Islet precursor cell (in vitro differentiated cells): ENCODE results near the gene TBX21.
"Not testable (repeated sequence)": the region's sequence is repeated elsewhere in the genome, so short reads cannot be mapped to it uniquely, and the experiment has no call there.

Experiments
- DNase-seq: peaks from one replicate; pipeline ENCODE4 v3.0.0-alpha.2; 2018

The TBX21 gene

DNA sequence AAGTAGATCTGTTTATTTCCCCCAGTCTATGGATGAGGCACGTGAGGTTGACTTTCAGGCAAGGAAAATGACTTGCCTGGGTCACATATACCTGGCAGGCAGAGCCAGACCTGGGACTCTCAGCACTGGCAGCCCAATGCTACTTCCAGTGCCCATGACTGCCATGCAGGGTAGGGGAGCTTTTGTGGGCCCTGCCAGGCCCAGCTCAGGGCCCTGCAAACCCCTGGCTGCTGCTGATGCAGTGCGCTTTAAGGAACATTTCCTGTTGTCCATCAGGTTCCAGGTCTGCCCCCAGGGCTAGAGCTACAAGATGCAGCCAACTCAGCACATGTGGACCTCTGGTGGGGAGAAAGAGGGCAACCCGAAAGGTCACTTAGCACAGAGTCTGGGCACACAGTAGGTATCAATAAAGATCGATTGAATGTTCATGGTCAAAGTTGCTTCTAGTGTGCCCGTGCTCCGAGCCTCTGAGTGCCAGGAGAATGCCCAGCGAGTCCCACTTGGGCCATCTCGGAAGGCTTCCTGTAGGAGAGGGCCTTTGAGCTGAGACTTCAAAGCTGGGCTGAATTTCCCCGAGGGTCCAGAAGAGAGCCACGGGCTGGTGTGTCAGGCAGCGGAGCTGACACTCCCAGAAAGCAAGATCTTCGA lies 513 bp upstream of the TBX21 start:
- peak; percentile 74 for DNase-seq

DNA sequence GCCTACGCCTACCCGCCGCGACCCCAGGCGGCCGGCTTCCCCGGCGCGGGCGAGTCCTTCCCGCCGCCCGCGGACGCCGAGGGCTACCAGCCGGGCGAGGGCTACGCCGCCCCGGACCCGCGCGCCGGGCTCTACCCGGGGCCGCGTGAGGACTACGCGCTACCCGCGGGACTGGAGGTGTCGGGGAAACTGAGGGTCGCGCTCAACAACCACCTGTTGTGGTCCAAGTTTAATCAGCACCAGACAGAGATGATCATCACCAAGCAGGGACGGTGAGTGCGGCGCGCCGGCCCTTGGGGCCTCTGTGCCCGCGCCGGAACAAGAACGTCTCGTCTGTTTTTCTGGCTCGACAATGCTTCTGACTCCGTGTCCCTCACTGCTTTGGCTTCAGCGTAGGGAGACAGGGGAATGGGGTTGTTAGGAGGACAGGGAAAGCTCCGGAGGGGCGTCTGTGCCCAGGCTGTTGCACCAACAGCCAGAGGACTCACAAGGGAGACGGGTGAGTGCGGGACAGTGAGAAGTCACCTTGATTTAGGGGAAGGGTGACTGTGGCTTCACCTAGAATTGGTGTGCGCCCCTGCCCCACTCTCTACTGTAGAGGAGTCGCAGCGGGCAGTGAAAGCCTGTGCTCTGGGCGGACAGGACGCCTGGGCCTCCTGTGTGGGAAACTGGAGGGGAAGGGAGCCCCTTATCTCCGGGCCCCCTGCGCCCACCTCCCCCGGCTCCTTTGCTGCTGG lies 806 bp downstream of the TBX21 start:
- peak; percentile 64 for DNase-seq

DNA sequence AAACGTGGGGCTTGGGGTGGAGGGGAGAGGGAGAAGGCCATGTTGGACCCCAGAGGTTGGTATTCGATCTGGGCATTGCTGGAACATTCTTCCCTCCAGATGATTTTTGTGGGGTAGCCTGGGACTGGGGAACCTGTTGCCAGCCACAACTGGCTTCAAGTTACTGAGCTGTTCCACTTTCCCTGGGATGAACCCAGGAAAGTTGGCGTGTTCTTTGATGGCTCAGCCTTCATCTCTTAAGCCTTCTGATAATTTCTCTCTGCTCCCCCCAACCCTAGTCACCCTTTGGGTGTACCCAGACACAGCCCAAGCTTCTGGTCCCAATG lies 2.1 kb downstream of the TBX21 start:
- DNase-seq: no peak

DNA sequence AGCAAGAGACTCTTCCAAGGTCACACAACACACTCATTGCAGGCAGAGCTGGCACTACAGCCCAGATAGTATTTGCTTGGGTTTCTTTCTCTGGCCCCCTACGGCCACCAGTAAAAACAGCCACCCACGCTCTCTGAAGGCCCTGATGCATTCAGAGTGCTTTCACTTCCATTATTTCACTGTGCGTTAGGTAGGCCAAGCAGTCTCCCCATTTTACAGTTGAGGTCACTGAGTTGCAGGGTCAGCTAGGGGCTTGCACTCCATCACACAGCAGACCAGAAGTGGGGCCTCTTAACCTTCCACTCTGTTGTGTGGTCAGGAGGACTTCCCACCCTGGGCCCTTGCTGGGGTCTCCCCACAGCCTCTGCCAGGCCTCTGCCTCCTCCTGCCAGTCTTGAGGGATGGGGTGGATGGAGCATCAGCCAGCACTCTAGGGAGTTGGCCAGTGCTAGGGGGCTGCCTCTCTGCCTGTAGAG lies 2.5 kb downstream of the TBX21 start:
- peak; percentile 53 for DNase-seq

DNA sequence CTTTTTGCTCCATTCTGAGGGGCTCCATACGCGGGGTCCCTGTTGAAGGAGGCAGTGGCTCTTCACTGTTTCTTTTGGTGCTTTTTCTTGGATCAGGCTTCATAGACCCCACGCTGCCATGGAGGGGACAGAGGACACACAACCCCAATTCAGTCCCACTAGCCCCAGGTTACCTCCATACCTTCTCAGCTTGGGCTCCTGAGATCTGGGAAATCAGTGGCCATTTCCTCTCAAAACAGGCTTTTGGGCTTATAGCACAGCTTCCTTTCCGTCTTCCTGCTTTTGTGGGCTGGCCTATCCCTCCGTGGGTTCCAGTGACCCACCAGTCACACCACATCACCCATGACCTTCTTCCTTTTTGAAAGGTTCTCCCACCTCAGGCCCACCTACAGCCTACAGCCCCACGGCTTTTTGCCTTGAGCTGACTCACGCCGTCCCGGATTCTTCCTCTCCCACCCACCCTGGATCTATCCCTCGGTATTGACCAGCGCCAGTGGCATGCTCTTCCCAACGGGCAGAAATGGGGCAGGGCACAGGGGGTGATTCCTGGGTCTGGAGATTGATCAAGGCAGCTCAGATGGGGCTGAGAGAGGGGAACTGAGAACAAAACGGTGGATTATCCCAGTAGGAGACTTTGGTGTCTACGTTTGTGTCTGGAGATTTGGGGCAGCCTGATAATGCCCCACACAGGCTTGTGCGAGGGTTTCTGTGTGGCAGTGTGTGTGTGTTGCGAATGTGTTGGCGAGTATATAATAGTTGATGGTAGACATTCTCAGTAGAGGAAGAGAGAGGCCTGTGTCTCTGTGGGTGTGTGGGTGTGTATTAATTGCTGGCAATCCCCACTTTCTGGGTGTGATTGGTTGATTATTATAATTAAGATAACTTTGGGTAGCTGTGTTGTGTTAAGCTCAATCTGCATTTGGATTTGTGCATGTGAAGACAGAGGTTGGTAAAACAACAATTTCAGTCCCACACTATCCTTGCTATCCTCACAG lies 3.8 kb downstream of the TBX21 start:
- peak; percentile 45 for DNase-seq

DNA sequence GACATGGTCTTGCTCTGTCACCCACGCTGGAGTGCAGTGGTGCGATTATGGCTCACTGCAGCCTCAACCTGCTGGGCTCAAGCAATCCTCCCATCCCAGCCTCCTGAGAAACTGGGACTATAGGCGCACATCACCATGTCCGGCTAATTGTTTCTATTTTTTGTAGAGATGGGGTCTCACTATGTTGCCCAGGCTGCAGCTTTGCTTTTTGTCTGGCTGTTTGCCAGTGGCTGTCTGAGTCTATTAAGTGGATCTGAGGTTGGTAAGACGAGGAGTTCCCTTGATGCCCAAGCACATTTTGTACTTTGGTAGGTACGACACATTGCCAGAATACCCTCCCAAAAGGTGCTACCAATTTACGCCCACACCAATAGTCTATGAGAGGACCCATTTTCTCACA lies 5.1 kb downstream of the TBX21 start:
- no peak for DNase-seq

DNA sequence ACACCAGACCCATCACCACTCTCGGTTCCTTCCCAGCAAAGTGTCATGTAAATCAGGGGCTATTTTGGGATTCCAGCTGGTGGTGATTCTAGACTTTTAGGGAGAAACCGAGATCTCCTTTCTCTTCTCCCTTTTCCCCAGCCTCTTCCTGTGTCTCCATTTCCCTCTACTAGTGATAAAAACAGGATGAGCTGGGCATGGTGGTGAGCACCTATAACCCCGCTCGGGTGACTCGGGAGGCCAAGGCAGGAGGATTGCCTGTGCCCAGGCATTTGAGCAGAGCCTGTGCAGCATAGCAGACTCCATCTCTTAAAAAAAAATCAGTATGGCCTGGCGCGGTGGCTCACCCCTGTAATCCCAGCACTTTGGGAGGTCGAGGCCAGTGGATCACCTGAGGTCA lies 6.1 kb downstream of the TBX21 start:
- peak; percentile 49 for DNase-seq

DNA sequence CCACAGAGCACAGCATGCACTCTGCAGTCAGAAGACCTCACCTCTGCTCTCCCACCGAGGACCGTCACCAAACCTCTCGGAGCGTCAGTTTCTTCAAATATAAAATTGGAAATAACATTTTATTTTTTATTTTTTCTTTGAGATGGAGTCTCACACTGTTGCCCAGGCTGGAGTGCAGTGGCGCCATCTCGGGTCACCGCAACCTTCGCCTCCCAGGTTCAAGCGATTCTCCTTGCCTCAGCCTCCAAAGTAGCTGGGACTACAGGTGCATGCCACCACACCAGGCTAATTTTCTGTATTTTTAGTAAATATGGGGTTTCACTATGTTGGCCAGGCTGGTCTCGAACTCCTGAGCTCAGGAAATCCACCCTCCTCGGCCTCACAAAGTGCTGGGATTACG lies 6.9 kb downstream of the TBX21 start:
- not testable (repeated sequence) for DNase-seq

DNA sequence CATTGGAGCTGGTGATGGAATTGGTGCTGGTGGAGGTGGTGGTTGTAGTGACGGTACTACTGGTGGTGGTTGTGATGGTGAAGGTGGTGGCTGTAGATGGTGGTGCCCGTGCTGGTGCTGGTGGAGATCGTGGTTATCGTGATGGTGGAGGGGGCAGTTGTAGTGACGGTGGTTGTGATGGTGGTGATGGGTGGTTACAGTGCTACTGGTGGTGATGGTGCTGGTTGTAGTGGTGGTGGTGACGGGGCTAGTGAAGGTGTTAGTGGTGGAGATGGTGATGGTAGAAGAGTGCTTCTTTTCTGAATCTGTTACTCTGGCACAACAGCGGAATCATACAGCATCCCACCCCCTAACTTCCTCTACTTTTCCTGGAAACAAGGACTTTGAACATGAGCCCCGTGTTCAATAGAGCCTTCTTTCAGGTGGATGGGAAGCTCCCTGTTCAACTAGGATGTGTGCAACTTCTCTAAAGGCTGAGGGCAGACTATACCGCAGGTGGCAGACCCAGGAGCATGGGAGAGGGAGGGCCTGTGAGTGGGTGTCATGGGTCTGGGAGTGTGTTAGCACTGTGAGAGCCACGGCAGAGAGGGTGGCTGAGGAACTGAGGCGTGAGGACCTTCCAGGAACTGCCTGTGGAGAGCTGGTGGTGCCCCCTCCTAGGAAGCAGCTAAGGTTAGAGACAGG lies 8.2 kb downstream of the TBX21 start:
- peak; percentile 49 for DNase-seq

DNA sequence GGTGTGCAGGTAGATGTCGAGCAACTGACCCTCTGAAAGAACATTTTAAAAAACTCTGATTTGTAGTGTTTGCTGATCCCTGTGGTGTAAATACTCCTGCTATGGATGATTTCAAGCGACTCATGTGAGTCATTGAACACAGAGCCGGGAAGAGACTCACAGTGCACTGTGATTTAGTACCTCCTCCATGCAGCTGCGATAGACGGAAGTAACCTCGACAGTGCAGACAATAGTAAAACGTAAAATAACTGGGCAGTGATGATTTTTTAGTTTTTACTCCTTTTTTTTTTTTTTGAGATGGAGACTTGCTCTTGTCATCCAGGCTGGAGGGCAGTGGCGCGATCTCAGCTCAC lies 8.7 kb downstream of the TBX21 start:
- DNase-seq: no peak

DNA sequence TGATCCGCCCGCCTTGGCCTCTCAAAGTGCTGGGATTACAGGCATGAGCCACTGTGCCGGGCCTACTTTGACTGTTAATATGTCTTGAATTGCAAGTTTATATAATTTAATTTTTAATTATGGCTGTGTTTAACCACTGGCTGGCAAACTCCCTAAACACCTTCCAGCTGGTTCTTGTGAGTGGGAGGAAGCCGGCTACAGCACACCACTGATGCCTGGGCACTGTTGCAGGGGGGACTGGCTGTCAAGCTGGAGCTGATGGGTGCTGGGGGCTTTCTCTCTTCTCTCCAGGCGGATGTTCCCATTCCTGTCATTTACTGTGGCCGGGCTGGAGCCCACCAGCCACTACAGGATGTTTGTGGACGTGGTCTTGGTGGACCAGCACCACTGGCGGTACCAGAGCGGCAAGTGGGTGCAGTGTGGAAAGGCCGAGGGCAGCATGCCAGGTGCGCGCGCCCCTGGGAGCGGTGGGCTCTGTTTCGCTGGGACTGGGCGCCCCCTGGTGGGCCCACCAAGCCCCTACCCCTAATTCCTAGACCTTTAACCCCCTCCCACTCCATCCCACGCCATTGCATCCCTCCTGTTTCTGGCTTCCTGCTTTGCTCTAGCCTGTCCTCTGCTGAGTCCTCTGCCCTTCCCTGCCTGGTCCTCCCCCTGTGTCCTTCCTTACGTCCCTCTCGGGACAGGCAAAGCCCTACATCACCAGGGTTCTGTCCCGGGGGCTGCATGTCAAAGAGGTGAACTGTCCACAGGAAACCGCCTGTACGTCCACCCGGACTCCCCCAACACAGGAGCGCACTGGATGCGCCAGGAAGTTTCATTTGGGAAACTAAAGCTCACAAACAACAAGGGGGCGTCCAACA lies 9.5 kb downstream of the TBX21 start:
- DNase-seq: peak; percentile 83

DNA sequence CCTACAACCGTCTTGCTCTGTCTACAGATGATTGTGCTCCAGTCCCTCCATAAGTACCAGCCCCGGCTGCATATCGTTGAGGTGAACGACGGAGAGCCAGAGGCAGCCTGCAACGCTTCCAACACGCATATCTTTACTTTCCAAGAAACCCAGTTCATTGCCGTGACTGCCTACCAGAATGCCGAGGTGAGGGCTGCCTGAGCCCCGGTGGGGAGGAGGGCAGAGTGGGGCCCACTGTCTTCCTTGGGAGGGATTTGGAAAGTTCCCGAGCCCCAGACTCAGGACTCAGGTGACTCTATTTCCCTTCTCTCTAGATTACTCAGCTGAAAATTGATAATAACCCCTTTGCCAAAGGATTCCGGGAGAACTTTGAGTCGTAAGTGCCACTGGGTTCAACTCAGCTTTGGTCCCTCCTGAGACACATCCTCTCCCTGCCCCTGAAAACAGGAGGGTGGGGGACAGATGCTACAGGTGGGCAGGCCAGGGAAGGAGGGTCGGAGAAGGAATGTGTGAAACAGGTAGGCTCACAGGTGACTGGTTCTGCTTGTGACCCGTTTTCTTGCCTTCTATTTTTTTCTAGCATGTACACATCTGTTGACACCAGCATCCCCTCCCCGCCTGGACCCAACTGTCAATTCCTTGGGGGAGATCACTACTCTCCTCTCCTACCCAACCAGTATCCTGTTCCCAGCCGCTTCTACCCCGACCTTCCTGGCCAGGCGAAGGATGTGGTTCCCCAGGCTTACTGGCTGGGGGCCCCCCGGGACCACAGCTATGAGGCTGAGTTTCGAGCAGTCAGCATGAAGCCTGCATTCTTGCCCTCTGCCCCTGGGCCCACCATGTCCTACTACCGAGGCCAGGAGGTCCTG lies 11.4 kb downstream of the TBX21 start:
- DNase-seq: peak; percentile 46

DNA sequence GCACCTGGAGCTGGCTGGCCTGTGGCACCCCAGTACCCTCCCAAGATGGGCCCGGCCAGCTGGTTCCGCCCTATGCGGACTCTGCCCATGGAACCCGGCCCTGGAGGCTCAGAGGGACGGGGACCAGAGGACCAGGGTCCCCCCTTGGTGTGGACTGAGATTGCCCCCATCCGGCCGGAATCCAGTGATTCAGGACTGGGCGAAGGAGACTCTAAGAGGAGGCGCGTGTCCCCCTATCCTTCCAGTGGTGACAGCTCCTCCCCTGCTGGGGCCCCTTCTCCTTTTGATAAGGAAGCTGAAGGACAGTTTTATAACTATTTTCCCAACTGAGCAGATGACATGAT lies 12.0 kb downstream of the TBX21 start:
- peak; percentile 52 for DNase-seq

DNA sequence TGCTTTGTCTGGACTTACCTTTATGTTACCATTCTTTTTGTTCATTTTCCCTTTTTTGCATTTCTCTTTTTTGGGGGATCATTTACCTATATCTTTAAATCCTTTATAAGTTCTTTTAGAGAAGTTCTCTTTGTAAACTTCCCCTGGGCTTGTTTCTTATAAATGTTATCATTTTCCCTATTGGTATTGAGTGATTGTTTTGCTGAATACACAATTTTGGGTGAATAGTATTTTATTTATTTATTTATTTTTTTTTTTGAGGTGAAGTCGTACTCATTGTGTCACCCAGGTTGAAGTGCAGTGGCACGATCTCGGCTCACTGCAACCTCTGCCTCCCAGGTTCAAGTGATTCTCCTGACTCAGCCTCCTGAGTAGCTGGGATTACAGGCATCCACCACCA lies 18.4 kb downstream of the TBX21 start:
- no peak for DNase-seq

DNA sequence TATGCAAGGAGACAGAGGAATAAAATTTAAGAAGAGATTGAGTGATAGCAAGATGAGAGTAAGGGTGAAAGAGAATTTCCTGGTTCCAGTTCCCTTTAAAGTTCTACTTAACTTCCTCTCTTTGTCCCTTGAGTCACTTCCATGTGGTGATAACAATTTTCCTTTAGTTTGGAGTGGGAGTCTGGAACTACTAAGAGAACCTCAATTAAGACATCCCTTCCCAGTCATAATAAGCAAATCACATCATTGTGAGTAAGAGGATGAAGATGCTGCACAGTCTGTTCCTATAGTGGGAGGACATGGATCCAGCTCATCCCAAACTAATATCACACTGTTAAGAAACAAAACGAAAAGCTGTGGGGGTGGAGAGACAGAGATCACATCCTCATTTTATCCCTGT lies 24.4 kb downstream of the TBX21 start:
- DNase-seq: no peak

DNA sequence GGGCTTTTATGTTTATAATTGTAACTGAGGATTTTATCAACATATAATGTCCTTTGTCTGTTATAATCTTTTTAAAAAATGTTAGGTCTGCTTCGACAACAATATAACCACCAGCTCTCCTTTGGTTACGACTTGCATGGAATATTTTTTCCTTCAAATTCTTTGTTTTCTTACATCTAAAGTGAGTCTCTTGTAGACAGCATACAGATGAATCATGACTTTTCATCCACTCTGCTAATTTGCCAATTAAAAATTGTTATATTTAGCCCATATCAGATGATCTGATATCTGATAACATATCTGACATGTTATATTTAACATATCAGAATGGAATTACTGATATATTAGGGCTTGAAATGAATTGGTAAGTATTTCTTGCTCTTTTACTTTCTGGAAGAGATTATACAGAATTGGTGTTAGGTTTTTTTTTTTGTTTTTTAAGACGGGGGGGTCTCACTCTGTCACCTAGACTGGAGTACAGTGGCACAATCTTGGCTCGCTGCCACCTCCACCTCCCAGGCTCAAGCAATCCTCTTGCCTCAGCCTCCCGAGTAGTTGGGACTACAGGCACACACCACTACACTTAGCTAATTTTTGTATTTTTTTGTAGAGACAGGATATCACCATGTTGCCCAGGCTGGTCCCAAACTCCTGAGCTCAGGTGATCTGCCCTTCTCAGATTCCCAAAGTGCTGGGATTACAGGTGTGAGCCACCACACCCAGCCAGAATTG lies 27.5 kb downstream of the TBX21 start:
- DNase-seq: no peak

DNA sequence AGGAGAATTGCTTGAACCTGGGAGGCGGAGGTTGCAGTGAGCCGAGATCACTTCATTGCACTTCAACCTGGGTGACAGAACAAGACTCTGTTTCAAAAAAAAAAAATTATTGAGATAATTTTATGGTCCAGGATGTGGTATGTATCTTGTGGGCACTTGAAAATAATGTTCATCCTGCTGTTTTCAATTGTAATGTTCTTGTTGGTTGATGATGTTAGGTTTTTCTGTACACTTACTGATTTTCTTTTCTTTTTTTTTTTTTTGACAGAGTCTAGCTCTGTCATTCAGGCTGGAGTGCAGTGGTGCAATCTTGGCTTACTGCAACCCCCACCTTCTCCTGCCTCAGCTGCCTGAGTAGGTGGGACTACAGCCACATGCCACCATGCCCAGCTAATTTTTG lies 29.7 kb downstream of the TBX21 start:
- no peak for DNase-seq

DNA sequence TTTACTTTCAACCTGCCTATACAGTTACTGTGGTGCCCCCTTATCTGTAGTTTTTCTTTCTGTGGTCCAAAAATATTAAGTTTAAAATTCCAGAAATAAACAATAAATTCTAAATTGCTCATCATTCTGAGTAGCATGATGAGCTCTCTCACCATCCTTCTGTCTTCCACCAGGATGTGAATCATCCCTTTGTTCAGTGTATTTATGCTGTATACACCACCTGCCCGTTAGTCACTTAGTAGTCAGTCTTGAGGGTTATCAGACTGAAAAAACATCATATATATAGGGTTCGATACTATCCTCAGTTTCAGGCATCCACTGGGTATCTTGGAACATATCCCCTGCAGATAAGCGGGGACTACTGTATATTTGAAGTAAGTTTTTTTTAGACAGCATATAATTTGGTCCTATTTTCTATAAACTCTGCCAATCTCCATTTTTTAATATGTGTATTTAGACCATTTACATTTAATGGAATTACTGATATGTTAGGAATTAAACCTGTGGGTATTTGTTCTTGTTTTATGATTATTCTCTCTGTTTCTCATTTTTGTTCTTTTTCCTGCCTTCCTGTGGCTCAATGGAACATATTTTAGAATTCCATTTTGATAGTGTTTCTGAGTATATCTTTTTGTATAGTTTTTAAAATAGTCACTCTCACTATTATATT lies 31.0 kb downstream of the TBX21 start:
- DNase-seq: no peak

DNA sequence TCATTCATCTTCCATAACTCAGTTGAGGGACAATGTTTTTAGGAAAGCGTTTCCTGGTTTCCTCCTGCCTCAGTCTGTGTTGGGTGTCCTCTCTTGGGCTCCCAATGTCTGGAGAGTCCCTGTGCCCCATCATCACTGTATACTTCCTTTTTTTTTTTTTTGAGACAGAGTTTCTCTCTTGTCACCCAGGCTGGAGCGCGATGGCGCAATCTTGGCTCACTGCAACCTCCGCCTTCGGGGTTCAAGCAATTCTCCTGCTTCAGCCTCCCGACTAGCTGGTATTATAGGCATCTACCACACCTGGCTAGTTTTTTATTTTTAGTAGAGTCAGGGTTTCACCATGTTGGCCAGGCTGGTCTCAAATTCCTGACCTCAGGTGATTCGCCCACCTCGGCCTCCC lies 40.6 kb downstream of the TBX21 start:
- not testable (repeated sequence) for DNase-seq

DNA sequence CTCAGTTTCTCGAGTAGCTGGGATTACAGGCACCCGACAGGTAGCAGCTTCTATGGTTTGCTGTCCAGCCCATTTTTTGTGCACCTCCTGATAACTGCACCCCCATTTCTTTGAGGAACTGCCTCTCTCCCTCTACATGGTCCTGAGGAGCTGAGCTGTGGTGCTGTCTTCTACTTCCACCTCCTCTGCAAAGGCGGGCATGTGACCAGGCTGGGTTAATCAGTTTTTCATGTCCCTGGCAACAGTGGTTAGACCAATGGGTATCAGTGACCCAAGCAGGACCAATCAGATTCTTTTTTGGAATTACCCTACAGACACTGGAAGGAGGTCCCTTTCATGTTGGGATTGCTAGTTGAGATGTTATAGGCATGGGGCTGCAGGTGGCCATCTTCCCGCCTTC lies 41.3 kb downstream of the TBX21 start:
- no peak for DNase-seq
